GM18511 (cell line): ENCODE results near the gene GUCY1A1.

ENCODE experiments used
- ATAC-seq: cut with Tn5 transposase; IDR thresholded peaks from one replicate; pipeline ENCODE4 v1.9.1; 2021; ENCODE audit warnings: mild to moderate bottlenecking, moderate library complexity; ENCODE audit not compliant: unreplicated experiment

The GUCY1A1 gene

DNA sequence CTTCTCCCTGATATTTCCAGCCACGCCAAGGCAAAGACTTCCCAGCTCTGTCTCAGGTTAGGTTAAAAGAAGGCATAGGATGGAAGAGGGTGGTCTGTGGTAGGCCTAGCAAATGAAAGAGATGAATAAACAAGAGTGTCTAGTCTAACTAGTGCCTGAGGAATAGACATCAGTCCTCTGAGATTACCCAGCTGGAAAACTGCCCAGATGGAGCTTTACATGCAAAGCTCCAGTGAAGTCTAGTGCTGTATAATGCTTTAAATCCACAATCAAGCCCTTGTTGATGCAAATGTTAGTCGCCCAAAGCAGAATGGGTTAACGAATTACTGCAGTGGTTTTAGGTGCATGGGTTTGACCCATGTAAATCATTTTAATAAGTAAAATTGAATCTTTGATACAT is 67.4 kb downstream of the GUCY1A1 start:
- no peak for ATAC-seq

DNA sequence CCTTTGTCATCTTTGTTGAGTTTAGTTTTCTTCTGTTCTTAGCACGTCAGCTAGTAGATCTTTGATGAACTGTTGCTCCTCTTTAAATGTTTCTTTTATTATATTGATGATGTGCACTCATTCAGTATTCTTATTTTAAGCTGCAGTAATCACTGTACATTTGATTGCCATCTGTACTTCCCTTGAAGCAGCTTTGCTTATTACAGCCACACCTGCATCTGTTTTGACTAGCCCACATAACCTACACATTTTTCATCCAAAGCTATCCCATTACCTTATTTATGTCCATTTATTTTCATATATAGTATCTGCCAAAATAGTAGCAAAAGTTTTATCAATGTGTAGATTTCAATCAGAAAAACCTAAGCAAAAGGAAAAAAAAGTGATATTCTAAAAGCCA is 68.3 kb downstream of the GUCY1A1 start:
- ATAC-seq: no peak

DNA sequence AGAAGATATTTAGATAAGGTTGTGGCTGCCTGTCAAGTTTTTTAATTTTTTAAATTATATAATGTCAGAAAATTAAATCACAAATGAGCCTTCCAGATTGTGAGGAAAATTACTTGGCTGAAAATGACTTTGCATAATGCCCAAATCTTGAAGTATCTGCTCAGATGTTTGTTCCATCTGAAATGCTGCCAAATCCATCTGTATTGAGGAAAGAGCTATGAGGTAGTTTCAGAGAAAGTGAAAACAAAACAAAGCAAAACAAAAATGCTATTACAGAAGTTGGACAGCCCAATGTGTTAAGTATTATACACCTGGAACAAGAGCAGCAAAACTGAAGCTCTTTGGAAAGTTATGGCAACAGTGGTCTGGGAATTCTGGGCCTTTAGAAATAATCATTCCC is 68.8 kb downstream of the GUCY1A1 start:
- no peak for ATAC-seq

DNA sequence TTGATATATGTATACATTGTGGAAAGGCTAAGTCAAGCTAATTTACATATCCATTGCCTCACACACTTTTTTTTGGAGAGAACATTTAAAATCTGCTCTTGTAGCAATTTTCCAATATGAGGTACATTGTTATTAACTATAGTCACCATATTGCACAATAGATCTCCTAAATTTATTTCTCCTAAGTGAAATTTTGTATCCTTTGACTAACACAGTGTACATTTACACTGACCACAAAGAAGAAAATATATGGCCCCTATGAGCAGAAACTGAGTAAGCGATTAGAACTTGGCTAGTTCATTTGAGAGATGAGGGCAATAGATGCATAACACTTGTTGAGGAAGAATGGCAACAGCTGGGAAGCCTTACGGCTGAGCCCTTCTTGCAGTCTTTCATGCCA is 71.9 kb downstream of the GUCY1A1 start:
- ATAC-seq: no peak

DNA sequence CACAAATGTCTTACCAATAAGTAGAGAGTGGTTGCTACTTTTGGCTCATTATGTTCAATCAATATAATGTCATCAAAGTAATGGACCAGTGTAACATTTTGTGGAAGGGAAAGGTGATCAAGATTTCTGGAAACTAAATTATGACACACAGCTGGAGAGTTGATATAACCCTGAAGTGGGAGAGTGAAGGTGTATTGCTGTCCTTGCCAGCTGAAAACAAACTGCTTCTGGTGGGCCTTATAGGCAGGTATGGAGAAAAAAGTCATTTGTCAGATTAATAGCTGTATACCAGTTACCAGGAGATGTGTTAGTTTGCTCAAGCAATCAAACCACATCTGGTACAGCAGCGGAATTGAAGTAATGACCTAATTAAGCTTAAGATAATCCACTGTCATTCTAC is 74.9 kb downstream of the GUCY1A1 start:
- ATAC-seq: no peak

DNA sequence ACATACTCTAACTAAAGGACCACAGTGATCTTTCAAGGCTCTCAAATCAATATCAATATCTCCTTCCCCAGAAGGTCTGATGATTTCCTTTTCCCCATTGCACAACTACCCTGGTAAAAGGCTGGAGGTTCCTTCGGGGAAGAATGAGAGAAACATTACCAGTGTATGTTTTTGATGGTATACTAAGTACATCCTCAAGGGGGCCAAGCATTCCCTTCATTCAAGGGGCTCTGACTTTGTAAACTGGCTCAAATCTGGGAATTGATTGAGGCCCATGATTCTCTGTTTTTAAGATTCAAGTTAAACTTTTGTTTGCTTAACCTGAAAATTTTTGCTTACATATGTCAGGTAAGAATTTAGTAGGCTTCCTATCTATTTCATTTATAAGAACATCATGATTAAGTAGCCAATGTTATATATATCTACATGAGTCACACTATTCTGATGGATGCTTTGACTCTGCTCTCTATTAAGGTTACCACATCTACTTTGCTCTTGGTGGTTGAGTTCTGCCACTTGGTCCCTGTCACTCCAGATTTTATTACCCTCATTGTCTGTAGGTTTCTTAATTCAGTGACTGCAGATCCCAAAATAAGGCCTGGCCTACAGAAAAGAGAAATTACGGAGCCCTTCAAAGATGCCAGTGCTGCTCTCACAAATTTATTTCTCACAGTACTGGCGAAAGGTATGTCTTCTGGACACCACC is 75.8 kb downstream of the GUCY1A1 start:
- ATAC-seq: no peak

DNA sequence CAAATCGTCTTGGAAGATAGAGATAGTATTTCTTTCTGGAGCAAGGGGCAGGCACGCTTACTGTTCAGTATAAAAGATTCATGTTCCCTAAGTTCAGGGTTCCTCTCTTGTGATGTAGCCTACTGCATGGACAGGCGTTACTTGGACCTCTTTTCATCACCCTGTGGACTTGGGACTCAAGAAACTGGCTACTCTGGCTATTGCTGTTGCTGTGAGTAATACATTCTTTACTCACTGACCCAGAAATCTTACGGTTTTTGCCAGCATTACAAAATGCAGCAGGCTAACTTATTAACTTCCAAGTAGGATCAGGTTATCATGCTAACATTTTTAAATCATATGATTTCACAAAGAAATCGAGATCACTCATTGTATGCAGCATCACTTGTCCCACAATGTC is 79.3 kb downstream of the GUCY1A1 start:
- ATAC-seq: no peak

DNA sequence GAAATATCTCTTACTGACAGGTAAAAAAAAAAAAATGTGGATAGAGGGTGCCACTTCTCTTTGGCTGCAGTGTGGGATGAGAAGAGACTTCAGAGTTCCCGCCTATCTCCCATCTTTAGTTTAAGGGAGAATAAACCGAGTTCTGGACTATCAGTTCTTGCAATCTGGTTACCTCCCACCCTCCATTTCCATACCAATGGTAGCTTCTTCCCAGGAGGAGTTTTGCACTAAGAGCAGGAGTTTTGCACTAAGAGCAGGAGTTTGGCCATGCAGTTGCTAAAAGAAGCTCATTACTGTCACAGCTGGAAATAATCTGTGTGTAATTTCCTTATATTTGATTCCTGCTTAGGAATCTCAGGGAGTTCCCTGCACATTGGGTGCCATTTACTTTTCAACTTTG is 81.4 kb downstream of the GUCY1A1 start:
- ATAC-seq: no peak

DNA sequence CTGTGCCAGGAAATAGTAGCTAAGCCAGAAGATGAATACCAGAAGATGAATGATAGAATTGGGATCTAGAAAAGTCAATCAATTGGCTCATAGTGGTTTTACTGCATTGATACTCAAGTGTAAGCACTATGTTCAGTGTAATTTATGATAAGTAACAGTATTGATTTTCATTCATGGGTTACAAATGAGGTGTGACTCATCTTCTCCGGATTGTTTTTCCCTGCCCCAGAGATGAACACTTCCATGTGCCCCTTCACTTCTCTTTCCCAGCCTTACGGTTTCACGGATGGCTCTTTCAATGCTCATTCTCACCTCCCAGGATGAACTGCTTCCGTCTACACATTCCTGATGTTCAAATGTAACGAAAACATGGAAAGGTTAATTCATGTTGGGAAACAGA is 82.4 kb downstream of the GUCY1A1 start:
- no peak for ATAC-seq

DNA sequence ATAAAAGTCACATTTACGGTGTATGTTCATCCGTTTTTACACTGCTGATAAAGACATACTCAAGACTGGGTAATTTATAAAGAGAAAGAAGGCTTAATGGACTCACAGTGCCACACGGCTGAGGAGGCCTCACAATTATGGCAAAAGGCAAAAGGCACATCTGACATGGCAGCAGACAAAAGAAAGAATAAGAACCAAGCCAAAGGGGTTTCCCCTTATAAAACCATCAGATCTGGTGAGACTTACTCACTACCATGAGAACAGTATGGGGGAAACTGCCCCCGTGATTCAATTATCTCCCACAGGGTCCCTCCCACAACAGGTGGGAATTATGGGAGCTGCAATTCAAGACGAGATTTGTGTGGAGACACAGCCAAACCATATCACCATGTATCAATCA is 84.9 kb downstream of the GUCY1A1 start:
- no peak for ATAC-seq

DNA sequence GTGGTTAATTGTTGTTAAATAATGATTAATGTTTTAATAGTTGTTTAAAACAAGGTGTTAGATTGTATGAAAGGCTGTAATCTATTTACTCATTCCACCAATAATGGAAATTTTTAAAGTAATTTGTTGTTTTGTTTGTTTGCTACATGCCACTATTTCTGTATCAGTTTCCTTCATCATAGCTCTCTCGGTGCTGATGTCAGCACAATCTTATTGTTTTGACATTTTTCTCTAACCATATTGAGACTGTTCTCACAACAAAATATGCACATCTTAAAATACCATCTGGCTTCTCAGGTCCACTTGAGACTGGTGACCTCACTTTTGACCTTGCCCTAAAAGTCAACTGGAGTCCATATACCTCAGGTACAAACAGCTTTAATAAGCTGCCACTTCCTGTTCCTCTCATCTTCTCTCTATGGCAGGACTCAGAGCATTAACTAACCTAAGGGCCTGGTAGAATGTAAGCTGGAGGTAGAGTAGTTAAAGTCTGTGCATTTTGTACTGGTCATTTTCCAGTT is 91.2 kb downstream of the GUCY1A1 start:
- no peak for ATAC-seq

DNA sequence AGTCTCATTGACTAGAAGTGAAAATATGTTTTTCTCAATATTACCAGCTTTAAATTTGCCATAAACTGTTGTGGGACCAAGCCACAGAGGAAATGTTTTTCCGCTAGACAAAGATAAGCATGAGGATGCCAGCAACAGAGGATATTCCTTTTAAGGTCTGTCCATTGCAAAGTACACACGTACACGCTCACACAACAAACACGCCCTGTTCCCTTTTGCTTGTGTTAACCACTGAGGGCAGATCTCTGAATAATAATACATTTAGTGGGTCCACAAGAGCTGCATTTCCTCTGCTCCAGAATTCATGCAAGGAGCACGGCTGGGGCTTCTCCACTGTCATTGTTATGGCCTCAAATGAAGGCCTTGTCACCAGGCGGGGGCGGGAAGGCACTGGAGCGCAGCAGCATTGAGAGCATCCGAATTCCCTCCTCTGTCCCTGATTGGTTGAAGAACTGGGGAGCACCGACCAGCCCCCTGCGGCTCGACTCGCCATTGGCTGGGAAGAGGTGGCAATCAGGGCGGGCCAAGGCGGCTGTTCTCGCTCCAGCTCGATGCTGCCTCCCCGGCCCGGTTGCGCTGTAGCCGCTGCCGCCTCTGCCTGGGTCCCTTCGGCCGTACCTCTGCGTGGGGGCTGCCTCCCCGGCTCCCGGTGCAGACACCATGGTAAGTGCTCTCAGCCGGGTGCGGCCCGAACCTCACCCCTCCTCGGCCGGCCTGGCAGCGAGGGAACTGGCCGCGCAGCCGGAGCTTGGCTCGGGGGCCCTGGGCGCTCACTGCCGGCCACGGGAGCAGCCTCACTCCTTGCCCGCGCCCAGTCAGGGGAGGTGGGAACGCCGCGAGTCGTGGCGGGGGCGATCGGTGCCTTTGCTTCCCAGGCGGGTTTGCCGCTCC is 92.1 kb downstream of the GUCY1A1 start, which contains the start of gene GUCY1B1:
GUCY1B1 (plus strand) TSS at position 541 of the 891 bp plus-strand sequence; CDS start at position 661, 120 bp downstream.
- ATAC-seq: peak; percentile 95

DNA sequence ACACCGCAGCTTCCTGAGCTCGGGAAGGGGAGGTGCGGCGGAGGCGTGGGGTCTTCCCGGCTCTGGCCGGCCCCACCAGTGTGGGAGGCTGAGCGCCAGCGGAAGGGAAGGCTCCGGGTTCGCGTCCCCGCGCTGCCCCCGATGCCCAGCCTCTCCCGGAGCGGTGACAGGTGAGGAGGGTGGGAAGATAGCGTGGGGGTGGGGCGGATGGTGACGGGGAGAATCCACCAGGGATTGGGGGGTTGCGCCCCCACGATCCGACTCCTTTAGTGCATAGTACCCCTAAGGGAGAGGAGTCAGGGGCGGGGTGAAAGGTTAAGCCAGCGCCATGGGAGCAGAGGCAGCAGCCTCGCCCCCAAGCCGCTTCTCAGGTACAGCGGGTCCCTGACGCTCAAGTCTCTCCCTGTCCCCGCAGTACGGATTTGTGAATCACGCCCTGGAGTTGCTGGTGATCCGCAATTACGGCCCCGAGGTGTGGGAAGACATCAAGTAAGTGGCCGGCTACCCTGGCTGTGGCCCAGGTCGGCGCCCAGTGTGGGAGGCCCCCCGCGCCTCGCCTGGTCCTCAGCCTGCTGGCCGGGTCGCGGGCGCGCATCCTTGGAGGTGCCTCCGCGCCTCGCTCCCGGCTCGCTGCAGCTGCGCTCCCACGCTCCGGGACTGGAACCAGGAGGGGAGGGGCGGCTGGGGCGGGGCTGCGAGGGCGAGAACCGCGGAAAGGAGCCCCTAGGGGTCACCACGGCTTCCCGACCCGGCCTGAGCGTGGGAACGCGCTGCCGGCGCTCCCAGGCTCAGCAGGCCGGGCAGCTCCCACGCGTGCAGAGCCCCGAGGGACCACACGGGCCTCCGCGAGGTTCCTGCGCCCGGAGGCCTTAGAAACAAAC is 93.0 kb downstream of the GUCY1A1 start:
- ATAC-seq: peak; percentile 33

DNA sequence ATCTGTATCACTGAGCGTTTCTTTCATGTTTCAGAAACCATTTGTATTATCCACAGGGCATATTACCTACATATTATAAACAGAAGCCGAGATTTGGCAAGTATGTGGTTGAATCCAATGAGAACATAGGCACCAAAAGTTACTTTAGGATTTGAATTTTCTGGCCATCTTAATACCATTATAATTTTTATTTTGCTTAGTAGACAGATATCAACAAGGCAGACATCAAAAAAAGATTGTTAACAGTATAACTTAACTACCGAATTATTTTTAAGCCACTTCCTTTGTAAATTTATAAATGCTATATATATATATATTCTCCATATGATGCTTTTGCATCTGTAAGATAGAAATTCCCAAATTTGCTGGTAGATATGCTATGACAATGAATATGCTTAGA is 94.4 kb downstream of the GUCY1A1 start:
- no peak for ATAC-seq

DNA sequence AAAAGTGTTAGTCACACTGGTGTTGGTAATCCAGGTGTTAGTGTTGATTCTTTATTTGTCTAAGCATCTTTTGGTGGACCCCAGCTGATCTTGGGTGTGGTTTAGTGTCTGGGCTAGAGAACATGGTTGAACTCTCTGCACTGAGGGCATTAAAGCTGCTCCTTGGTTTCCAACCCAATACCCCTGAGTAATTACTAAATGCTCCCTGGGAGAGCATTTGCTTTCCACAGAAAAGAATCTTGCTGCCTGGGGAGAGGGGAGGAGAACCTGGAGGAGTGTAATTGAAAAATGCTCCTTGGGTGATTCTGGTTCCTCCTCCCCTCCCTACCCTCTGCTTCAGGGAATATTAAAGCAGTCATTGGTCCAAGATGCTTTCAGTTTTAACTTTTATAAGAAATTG is 95.3 kb downstream of the GUCY1A1 start:
- no peak for ATAC-seq

DNA sequence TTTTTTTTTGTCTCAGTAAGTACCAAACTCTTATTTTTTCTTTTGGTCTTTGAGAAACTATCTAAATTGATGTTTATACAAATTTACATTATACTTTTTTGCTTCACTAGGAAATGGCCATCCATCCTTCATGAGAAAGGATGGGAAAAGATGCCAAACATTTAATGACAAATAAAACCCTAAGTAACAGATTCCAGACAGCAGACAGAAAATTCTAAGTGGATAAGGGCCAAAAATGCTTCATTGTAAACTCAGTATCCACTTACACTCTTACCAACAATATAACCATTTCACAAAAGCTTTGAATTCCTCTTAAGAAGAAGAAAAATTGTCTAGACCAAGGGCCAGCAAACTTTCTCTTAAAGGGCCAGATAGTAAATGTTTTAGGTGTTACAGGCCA is 95.7 kb downstream of the GUCY1A1 start:
- ATAC-seq: no peak

DNA sequence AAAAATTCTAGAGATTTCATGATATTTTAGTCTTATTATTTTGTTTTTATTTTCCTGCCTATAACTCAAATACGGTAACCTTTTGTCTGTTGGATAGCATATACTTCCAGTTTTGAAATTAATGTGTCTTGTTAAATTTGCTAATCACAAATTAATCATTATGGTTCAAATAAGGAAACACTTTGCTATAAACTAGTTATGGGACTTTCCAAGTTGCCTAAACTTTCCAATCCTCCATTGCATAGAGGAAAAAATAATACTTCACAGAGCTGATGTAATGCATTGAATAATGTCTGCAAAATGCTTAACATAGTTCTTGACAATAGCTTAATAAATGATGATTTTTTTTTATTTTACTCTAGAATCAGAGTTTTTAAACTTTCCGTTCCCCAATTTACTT is 96.9 kb downstream of the GUCY1A1 start:
- no peak for ATAC-seq

DNA sequence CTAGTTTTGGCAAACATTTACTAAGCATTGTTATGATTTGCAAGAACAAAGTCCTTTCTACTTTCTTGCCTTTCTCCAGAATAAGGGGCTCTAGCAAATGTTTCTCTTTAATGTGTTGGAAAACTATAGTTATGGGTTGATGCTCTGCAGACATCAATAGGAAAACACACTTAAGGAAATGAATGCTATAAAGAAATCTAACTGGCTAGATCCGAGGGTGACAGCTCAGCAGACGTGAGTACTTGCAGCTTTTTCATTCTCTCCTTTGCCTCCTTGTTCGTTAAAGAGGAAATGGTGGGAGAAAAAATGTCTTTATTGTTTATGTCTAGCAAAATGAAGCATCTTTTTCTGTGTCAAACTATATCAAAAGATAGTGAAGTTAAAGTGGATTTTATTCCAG is 98.5 kb downstream of the GUCY1A1 start:
- no peak for ATAC-seq

DNA sequence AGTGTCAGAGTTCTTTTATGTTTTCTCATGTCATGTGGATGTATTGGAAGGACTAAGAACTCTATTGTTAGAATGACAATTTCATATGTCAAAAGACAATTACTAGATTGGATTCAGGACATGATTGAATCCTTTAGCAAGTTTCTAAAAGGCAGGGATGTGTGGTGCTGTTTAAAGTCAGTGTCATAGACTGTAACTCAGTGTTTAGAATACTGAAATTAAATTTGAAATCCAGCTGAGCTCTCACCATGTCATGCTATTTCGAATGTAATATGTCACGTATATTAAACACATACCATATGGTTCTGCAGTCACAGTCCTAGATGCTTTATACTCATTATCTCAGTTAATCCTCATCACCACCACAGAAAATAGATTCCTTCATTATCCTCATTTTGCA is 100.0 kb downstream of the GUCY1A1 start:
- ATAC-seq: no peak

DNA sequence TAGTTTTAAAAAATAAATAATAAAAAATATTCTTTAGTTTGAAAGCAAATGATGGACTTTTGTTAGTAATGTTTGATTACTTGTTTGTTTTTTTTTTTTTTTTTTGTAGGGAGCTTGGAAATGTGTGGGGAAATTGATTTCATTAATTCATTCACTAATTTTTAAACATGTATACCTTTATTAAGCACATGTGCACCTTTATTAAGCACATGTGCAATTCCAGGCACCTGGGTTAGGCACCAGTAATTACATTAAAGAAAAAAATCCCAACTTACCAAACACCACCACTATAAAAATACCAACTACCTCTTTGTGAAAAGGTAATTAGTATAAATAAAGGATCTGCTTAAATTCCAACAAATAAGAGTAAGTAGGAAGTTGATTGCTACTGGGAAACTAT is 101.7 kb downstream of the GUCY1A1 start:
- ATAC-seq: no peak

DNA sequence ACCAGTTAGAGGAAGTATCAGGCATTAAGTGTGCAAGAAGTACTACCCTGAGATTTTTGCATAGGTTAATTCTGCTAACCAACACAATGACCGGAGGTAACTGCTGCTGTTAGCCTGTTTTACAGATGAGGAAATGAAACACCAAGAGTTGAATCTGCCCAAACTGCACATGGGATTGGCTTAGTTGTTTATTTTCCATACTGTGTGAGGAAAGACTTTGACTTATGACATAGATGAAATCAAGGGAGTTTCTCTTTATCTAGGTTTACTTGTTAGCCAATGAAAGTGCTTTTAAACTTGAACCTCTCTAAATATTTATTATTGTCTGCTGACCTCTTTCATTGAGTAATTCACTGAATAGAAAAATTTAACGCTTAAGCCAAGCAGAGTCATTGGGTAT is 102.4 kb downstream of the GUCY1A1 start:
- ATAC-seq: peak; percentile 91
